Transverse colon (tissue), 4 donors: ENCODE measurements around the gene BCL11A.

Experiments used
- CTCF ChIP-seq, 5 experiments: fragments of 200-600 bp in 3 of 5; fragments of 450-650 bp in 2 of 5; sonication (generic) in 3 of 5; IDR thresholded peaks; 1 replicate in 2 of 5; 2 replicates in 3 of 5; pipeline ENCODE4 v1.5.1; 2016 to 2017; ENCODE audit warnings: antibody characterized with exemption in 5 of 5, inconsistent platforms in 3 of 5, mild to moderate bottlenecking in 2 of 5, moderate library complexity in 1 of 5
- EP300 ChIP-seq: sonication (generic); formaldehyde crosslinking; IDR thresholded peaks from one replicate; pipeline ENCODE4 v1.6.1; 2017; ENCODE audit warnings: antibody characterized with exemption, low read depth
- POLR2AphosphoS5 ChIP-seq, 3 donors: sonication (generic); formaldehyde crosslinking; IDR thresholded peaks; one replicate each; pipeline ENCODE4 v1.6.1; 2016; ENCODE audit warnings: antibody characterized with exemption in 3 of 3

- TF ChIP-seq EP300, result no peak
- no peak for TF ChIP-seq CTCF (IDR thresholded peaks at IDR 0.05)
- no peak for TF ChIP-seq POLR2AphosphoS5 (IDR thresholded peaks at IDR 0.05)
Observed at GRCh38 chr2:60484133-60484645, 69.3 kb downstream of the BCL11A start.
